Neural progenitor cell (in vitro differentiated cells): ENCODE results near the gene RNF2. TPM values are rescaled to one million over a fixed set of nuclear protein-coding genes. Genes with fewer than 3 reads are reported as not detected.

ENCODE experiments used
- DNase-seq: peaks from one replicate; pipeline ENCODE4 v3.0.0-alpha.2; 2016; ENCODE audit warnings: low spot score
- H2AFZ ChIP-seq: fragments of 200-600 bp; sonication (generic); replicated peaks from 2 replicates; pipeline ENCODE4 v1.6.1; 2016; ENCODE audit warnings: antibody characterized with exemption
- H3F3A ChIP-seq: fragments of 200-600 bp; sonication (generic); 2 replicates; pipeline ENCODE4 v1.6.1; 2016; ENCODE audit warnings: antibody characterized with exemption, low read depth
- H3K27ac ChIP-seq: fragments of 200-600 bp; sonication (generic); 2 replicates; pipeline ENCODE4 v1.5.1; 2016; ENCODE audit warnings: mild to moderate bottlenecking
- H3K27me3 ChIP-seq: fragments of 200-600 bp; sonication (generic); 2 replicates; pipeline ENCODE4 v1.6.1; 2016; ENCODE audit warnings: mild to moderate bottlenecking, moderate library complexity
- H3K36me3 ChIP-seq: fragments of 200-600 bp; sonication (generic); 2 replicates; pipeline ENCODE4 v1.5.1; 2016
- H3K4me1 ChIP-seq: fragments of 200-600 bp; sonication (generic); 2 replicates; pipeline ENCODE4 v1.6.1; 2016; ENCODE audit warnings: mixed run types
- H3K4me2 ChIP-seq: fragments of 200-600 bp; sonication (generic); 2 replicates; pipeline ENCODE4 v1.6.1; 2016
- H3K4me3 ChIP-seq: fragments of 200-600 bp; sonication (generic); 2 replicates; pipeline ENCODE4 v1.5.1; 2016
- H3K79me2 ChIP-seq: fragments of 200-600 bp; sonication (generic); 2 replicates; pipeline ENCODE4 v1.6.1; 2016; ENCODE audit warnings: low read depth
- H3K9ac ChIP-seq: fragments of 200-600 bp; sonication (generic); 2 replicates; pipeline ENCODE4 v1.6.1; 2016
- H3K9me3 ChIP-seq: fragments of 200-600 bp; sonication (generic); 2 replicates; pipeline ENCODE4 v1.5.1; 2016; ENCODE audit warnings: low read depth
- H4K20me1 ChIP-seq: fragments of 200-600 bp; sonication (generic); 2 replicates; pipeline ENCODE4 v1.6.1; 2016; ENCODE audit warnings: low read depth
- H3K27ac Mint-ChIP-seq: 3 replicates; pipeline ENCODE4 v1.8.0; 2021; ENCODE audit warnings: mixed read lengths
- H3K27me3 Mint-ChIP-seq: 2 replicates; pipeline ENCODE4 v1.8.0; 2022; ENCODE audit warnings: low read depth, mild to moderate bottlenecking, inconsistent platforms, moderate library complexity, mixed read lengths; ENCODE audit not compliant: insufficient read depth
- H3K36me3 Mint-ChIP-seq: 3 replicates; pipeline ENCODE4 v1.8.0; 2021; ENCODE audit warnings: mixed read lengths
- H3K4me1 Mint-ChIP-seq: 3 replicates; pipeline ENCODE4 v1.8.0; 2021; ENCODE audit warnings: mixed read lengths
- H3K4me3 Mint-ChIP-seq: 3 replicates; pipeline ENCODE4 v1.8.0; 2021; ENCODE audit warnings: mild to moderate bottlenecking, moderate library complexity, mixed read lengths
- H3K9me3 Mint-ChIP-seq: 3 replicates; pipeline ENCODE4 v1.8.0; 2020; ENCODE audit warnings: mixed read lengths
- EZH2 ChIP-seq: fragments of 200-600 bp; sonication (generic); IDR thresholded peaks from 2 replicates; pipeline ENCODE4 v1.6.1; 2017; ENCODE audit warnings: antibody characterized with exemption, mild to moderate bottlenecking, moderate library complexity
- EZH2phosphoT487 ChIP-seq: fragments of 200-600 bp; sonication (generic); IDR thresholded peaks from 2 replicates; pipeline ENCODE4 v1.6.1; 2017; ENCODE audit warnings: antibody characterized with exemption
- total RNA-seq: library from RNA; depleted of rRNA; stranded (reverse); fragments of >200 nt; gene quantifications from 2 replicates; pipeline ENCODE4 v1.2.3, GENCODE V29; 2015; ENCODE audit warnings: low replicate concordance
- TF ChIP-seq, protein P1 (sequence below): fragments of 200-600 bp; sonication (generic); IDR thresholded peaks from 2 replicates; pipeline ENCODE4 v1.5.1; 2017; ENCODE audit warnings: antibody characterized with exemption, mild to moderate bottlenecking

Gene RNF2
- total RNA-seq, 1 donor from 2014 or later, result 81.2 TPM

DNA sequence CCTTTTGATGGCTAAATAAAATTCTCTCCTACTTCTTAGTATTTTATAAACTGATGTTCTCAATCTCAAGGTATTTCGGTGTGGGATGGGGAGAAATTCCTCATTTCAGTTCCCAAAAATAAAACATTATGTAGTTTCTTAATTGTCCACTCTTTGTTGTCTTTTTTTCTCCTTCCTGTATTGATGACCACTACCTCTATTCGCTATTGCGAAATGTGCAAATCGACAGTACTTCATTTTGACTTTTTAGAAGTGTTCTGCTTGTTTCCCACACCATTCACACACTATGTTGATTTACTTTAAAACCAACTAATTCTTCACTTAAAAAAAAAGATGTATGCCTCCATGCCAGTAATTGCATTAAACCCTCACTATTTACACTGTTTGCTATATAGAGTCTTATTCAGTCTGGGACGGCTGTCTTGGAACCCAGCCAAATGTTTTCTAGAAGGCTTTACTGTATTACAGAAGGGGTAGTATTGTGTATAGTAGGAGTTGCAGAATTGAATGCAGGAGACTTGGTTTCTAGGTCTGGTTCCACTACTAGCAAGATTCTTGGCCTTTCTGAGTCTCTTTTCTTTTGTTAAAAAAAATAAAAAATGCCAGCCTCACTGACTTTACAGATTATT, 5.6 kb downstream of the RNF2 start:
- TF ChIP-seq EZH2, result no peak
- TF ChIP-seq EZH2phosphoT487, result no peak
- TF ChIP-seq, protein P1, sequence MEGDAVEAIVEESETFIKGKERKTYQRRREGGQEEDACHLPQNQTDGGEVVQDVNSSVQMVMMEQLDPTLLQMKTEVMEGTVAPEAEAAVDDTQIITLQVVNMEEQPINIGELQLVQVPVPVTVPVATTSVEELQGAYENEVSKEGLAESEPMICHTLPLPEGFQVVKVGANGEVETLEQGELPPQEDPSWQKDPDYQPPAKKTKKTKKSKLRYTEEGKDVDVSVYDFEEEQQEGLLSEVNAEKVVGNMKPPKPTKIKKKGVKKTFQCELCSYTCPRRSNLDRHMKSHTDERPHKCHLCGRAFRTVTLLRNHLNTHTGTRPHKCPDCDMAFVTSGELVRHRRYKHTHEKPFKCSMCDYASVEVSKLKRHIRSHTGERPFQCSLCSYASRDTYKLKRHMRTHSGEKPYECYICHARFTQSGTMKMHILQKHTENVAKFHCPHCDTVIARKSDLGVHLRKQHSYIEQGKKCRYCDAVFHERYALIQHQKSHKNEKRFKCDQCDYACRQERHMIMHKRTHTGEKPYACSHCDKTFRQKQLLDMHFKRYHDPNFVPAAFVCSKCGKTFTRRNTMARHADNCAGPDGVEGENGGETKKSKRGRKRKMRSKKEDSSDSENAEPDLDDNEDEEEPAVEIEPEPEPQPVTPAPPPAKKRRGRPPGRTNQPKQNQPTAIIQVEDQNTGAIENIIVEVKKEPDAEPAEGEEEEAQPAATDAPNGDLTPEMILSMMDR, result no peak
- Mint-ChIP-seq H3K36me3 (peaks cover 43% of the 10 kb centered on the region), H3K9me3 (peaks cover 52% of the 10 kb centered on the region), H3K4me1 (peaks cover 16% of the 10 kb centered on the region), H3K27me3 (peaks cover 5% of the 10 kb centered on the region), H3K27ac (no peak overlapping the region), H3K4me3 (no peak overlapping the region)
- Histone ChIP-seq H3K79me2 (peaks cover 99% of the 10 kb centered on the region), H3K27me3 (no peaks in the 10 kb centered on the region), H4K20me1 (peaks cover 52% of the 10 kb centered on the region), H3K4me1 (peaks cover 13% of the 10 kb centered on the region), H3K9me3 (no peaks in the 10 kb centered on the region), H3K4me2 (no peak overlapping the region), H3K27ac (no peak overlapping the region), H3K36me3 (no peaks in the 10 kb centered on the region), H3K4me3 (no peak overlapping the region), H3K9ac (no peak overlapping the region), H2AFZ (no peak overlapping the region), H3F3A (peaks cover 13% of the 10 kb centered on the region)
- DNase-seq, result no peak

DNA sequence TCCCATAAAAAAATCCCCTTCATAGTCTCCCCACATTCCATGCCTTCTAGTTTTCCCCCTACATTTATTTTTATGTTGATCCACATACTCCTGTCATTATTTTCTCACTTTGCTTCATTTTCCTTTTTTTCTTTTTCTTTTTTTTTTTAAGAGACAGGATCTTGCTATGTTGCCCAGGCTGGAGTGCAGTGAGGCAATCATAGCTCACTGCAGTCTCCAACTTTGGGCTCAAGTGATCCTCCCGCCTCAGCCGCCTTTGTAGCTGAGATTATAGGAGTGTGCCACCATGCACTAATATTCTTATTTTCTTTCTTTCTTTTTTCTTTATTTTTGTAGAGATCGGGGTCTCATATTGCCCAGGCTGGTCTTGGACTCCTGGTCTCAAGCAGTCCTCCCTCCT, 7.8 kb downstream of the RNF2 start:
- H2AFZ ChIP-seq, result no peak overlapping the region
- H3K27me3 ChIP-seq, result no peaks in the 10 kb centered on the region
- no peaks in the 10 kb centered on the region for H3K36me3 ChIP-seq
- no peak for TF ChIP-seq EZH2phosphoT487
- TF ChIP-seq, protein P1, result no peak
- peaks cover 7% of the 10 kb centered on the region for H3K4me1 ChIP-seq
- peaks cover 46% of the 10 kb centered on the region for H4K20me1 ChIP-seq
- H3K27ac ChIP-seq, result no peak overlapping the region
- no peaks in the 10 kb centered on the region for H3F3A ChIP-seq
- H3K4me2 ChIP-seq, result no peak overlapping the region
- peaks cover 2% of the 10 kb centered on the region for H3K27me3 Mint-ChIP-seq
- H3K27ac Mint-ChIP-seq, result no peak overlapping the region
- H3K4me3 Mint-ChIP-seq, result no peak overlapping the region
- H3K79me2 ChIP-seq, result peaks cover 100% of the 10 kb centered on the region
- peaks cover 49% of the 10 kb centered on the region for H3K36me3 Mint-ChIP-seq
- H3K9me3 Mint-ChIP-seq, result peaks cover 60% of the 10 kb centered on the region
- H3K9ac ChIP-seq, result no peak overlapping the region
- DNase-seq, result no peak
- H3K9me3 ChIP-seq, result no peaks in the 10 kb centered on the region
- peaks cover 4% of the 10 kb centered on the region for H3K4me1 Mint-ChIP-seq
- no peak overlapping the region for H3K4me3 ChIP-seq

DNA sequence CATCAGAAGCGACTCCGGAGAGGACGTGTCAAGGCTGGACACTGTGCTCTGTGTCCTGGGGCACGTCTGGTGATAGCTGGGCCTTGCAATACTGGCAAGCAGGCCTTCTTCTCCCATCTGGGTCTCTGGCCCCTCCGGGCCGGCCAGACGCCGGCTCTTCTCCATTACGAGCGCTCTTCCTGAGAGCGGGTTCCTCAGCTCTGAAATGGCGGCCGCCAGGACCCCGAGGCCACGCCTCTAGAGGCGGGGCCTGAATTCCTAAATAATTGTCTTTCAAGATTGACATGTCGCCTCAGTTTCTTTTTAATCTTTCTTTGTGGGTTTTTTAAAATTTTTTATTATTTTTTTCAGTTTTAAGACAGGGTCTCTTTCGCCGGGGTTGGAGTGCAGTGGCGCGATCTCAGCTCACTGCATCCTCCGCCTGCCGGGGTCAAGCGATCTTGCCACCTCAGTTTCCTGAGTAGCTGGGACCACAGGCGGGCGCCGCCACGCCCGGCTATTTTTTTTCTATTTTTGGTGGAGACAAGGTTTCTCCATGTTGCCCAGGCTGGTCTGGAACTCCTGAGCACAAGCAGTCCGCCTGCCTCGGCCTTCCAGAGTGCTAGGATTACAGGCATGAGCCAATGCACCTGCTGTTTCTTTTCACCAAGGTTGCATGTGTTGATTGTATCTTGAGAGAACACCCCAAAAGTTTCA, 9.2 kb downstream of the RNF2 start:
- Histone ChIP-seq H3K27me3 (no peaks in the 10 kb centered on the region), H3K9ac (no peak overlapping the region), H3K4me2 (no peak overlapping the region), H3K79me2 (peaks cover 100% of the 10 kb centered on the region), H4K20me1 (peaks cover 46% of the 10 kb centered on the region), H3F3A (peaks cover 4% of the 10 kb centered on the region), H3K4me1 (peaks cover 14% of the 10 kb centered on the region), H3K27ac (no peak overlapping the region), H3K9me3 (no peaks in the 10 kb centered on the region), H2AFZ (no peak overlapping the region), H3K4me3 (no peak overlapping the region), H3K36me3 (no peaks in the 10 kb centered on the region)
- H3K36me3 Mint-ChIP-seq, result peaks cover 48% of the 10 kb centered on the region
- DNase-seq, result no peak
- H3K4me1 Mint-ChIP-seq, result no peaks in the 10 kb centered on the region
- no peak overlapping the region for H3K27ac Mint-ChIP-seq
- peaks cover 61% of the 10 kb centered on the region for H3K9me3 Mint-ChIP-seq
- no peak overlapping the region for H3K4me3 Mint-ChIP-seq
- TF ChIP-seq EZH2phosphoT487 (no peak), EZH2 (no peak)
- TF ChIP-seq, protein P1, result no peak
- peaks cover 2% of the 10 kb centered on the region for H3K27me3 Mint-ChIP-seq
